ENCODE results near the gene IFIT2.

Gene IFIT2

GRCh38 chr10:89314676-89315075 is 12.8 kb downstream of the IFIT2 start:
- no peak for TF ChIP-seq POLR2AphosphoS5 (IDR thresholded peaks at IDR 0.05; ENCODE audit: low read depth, low read length)
- TF ChIP-seq FOXP2 (optimal IDR thresholded peaks at IDR 0.05; ENCODE audit: borderline replicate concordance, extremely low read depth, extremely low read length, insufficient read depth) = no peak
- no peak for TF ChIP-seq REST (IDR thresholded peaks at IDR 0.05; ENCODE audit: insufficient read depth in 1 of 2, low read depth in 2 of 2, low read length in 2 of 2)
- TF ChIP-seq TAF1 (IDR thresholded peaks at IDR 0.05; ENCODE audit: borderline replicate concordance, insufficient read depth, low read length) = no peak
- TF ChIP-seq SIN3A (IDR thresholded peaks at IDR 0.05; ENCODE audit: borderline replicate concordance, insufficient read depth, low read length) = no peak

DNA sequence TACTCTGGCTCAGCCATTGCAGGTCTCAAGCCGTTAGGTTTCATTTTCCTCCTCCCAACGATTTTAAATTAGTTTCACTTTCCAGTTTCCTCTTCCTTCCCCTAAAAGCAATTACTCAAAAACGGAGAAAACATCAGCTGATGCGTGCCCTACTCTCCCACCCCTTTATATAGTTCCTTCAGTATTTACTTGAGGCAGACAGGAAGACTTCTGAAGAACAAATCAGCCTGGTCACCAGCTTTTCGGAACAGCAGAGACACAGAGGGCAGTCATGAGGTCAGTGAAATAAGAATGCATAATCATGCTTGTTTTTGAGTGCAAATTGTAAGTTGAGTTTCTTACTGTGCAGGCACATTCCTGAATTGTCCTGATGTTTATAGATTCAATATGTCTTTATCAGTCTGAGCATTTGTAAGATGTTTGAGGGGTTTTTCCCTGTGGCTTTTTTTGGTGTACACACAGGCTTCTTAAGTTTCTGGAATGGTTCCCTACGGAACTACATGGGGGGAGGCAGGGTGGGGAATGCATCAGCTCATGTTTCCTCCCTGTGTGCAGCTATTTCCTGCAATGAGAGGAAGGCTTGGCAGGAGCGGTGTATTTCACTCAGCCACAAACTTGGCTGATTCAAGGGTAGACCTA is 26.1 kb downstream of the IFIT2 start, which contains the start of gene IFIT3:
TSS of gene IFIT3 (plus strand) at position 195 of the 639 bp plus-strand sequence. CDS start at position 272, 77 bp downstream.
- TF ChIP-seq SIN3A (IDR thresholded peaks at IDR 0.05; ENCODE audit: borderline replicate concordance, insufficient read depth, low read length) (peak; percentile 32; the same call in 1 of the 2 replicates), FOXP2 (optimal IDR thresholded peaks at IDR 0.05; ENCODE audit: borderline replicate concordance, extremely low read depth, extremely low read length, insufficient read depth) (no peak), REST (IDR thresholded peaks at IDR 0.05; ENCODE audit: insufficient read depth in 1 of 2, low read depth in 2 of 2, low read length in 2 of 2) (no peak)

GRCh38 chr10:89329151-89329550 is 27.3 kb downstream of the IFIT2 start:
- no peak for TF ChIP-seq TAF1 (IDR thresholded peaks at IDR 0.05; ENCODE audit: borderline replicate concordance, insufficient read depth, low read length)
- TF ChIP-seq SIN3A (IDR thresholded peaks at IDR 0.05; ENCODE audit: borderline replicate concordance, insufficient read depth, low read length) = no peak
- TF ChIP-seq FOXP2 (optimal IDR thresholded peaks at IDR 0.05; ENCODE audit: borderline replicate concordance, extremely low read depth, extremely low read length, insufficient read depth) = no peak
- TF ChIP-seq REST (IDR thresholded peaks at IDR 0.05; ENCODE audit: insufficient read depth in 1 of 2, low read depth in 2 of 2, low read length in 2 of 2) = no peak
- no peak for TF ChIP-seq POLR2AphosphoS5 (IDR thresholded peaks at IDR 0.05; ENCODE audit: low read depth, low read length)

DNA sequence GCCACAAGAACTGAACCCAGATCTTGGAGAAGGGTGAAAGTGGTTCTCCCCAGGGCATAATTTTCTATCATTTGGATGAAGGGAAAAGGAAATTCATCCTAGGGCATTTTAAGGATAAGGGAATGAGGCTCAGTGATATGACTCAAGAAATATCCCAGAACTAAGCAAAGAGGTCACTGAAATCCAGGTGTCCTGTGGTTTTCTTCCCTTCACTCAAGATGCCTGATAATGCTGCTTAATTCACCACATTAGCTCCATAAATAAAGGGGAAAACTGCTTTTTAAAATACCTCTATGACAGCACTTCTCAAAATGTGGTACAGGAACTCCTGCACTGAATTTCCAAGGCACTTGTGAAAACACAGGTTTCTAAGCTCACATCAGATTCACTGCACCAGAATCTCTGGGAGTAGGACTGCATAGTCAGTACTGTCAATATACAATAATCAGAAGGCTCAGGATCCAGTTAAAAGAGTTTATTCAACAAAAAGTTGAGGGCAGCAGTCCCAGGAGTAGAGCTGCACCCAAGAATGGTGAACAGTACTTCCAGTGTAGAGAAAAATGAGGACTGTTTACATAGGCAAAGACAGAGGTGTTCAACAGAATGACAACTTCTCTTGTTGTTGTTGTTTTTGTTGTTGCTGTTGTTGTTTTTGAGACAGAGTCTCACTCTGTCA is 28.8 kb downstream of the IFIT2 start:
- TF ChIP-seq FOXP2 (optimal IDR thresholded peaks at IDR 0.05; ENCODE audit: borderline replicate concordance, extremely low read depth, extremely low read length, insufficient read depth) (no peak), REST (IDR thresholded peaks at IDR 0.05; ENCODE audit: insufficient read depth in 1 of 2, low read depth in 2 of 2, low read length in 2 of 2) (no peak), SIN3A (IDR thresholded peaks at IDR 0.05; ENCODE audit: borderline replicate concordance, insufficient read depth, low read length) (no peak), POLR2AphosphoS5 (IDR thresholded peaks at IDR 0.05; ENCODE audit: low read depth, low read length) (no peak), TAF1 (IDR thresholded peaks at IDR 0.05; ENCODE audit: borderline replicate concordance, insufficient read depth, low read length) (no peak)

Measured in PFSK-1 (cell line).